Endodermal cell (in vitro differentiated cells): ENCODE results near the gene RCAN3. TPM values are rescaled to one million over a fixed set of nuclear protein-coding genes. Genes with fewer than 3 reads are reported as not detected.

Experiments
- DNase-seq: peaks from one replicate; pipeline ENCODE4 v3.0.0-alpha.2; 2017
- H3K27ac ChIP-seq: 2 replicates; pipeline ENCODE4 v1.5.1; 2013; ENCODE audit warnings: mild to moderate bottlenecking, low read depth, low read length, moderate library complexity
- H3K27me3 ChIP-seq: 2 replicates; pipeline ENCODE4 v1.6.1; 2013; ENCODE audit warnings: mild to moderate bottlenecking, low read length, moderate library complexity; ENCODE audit not compliant: insufficient read depth, control insufficient read depth, poor library complexity, severe bottlenecking
- H3K36me3 ChIP-seq: 2 replicates; pipeline ENCODE4 v1.7.0; 2013; ENCODE audit warnings: mild to moderate bottlenecking, low read length, moderate library complexity; ENCODE audit not compliant: control insufficient read depth, insufficient read depth
- H3K4me1 ChIP-seq: one replicate; pipeline ENCODE4 v1.7.0; 2013; ENCODE audit warnings: low read length; ENCODE audit not compliant: control insufficient read depth, insufficient read depth
- H3K4me3 ChIP-seq: 2 replicates; pipeline ENCODE4 v1.5.1; 2013; ENCODE audit warnings: mild to moderate bottlenecking, low read length, moderate library complexity
- H3K9ac ChIP-seq: 2 replicates; pipeline ENCODE4 v1.6.1; 2013; ENCODE audit warnings: mild to moderate bottlenecking, low read length, moderate library complexity; ENCODE audit not compliant: poor library complexity, severe bottlenecking; ENCODE audit errors: extremely low read depth
- H3K9me3 ChIP-seq: 2 replicates; pipeline ENCODE4 v1.6.1; 2013; ENCODE audit warnings: mild to moderate bottlenecking, low read length, moderate library complexity; ENCODE audit not compliant: control insufficient read depth
- H3K27ac Mint-ChIP-seq: 2 replicates; pipeline ENCODE4 v1.8.0; 2020; ENCODE audit warnings: mixed read lengths
- H3K27me3 Mint-ChIP-seq: 2 replicates; pipeline ENCODE4 v1.8.0; 2021; ENCODE audit warnings: mild to moderate bottlenecking, mixed read lengths; ENCODE audit not compliant: insufficient read depth
- H3K36me3 Mint-ChIP-seq: 2 replicates; pipeline ENCODE4 v1.8.0; 2020; ENCODE audit warnings: low read depth, mixed read lengths
- H3K4me1 Mint-ChIP-seq: 2 replicates; pipeline ENCODE4 v1.8.0; 2020; ENCODE audit warnings: mixed read lengths
- H3K4me3 Mint-ChIP-seq: 2 replicates; pipeline ENCODE4 v1.8.0; 2020; ENCODE audit warnings: mild to moderate bottlenecking, moderate library complexity, mixed read lengths
- H3K9me3 Mint-ChIP-seq: 2 replicates; pipeline ENCODE4 v1.8.0; 2020; ENCODE audit warnings: mild to moderate bottlenecking, mixed read lengths
- WGBS, 2 experiments: methylation state at CpG; one replicate each; pipeline versions ENCODE4 v1.1.5 to v1.1.7; 2013; ENCODE audit warnings: missing lambda C conversion rate in 2 of 2, mixed read lengths in 1 of 2; ENCODE audit not compliant: insufficient coverage in 1 of 2, insufficient read length in 1 of 2; 5-methylcytosine and 5-hydroxymethylcytosine counted together
- total RNA-seq, 2 donors: library from RNA; stranded (reverse); fragmentation: NEBNext Ultra II Directional in 1 of 2; extraction: Animal tissue kit (Norgen Biotek cat#: 25700) in 1 of 2; gene quantifications; 2 replicates in 1 of 2; 3 replicates in 1 of 2; pipeline ENCODE4 v1.2.1, GENCODE V29; 2021
- TF ChIP-seq, protein P1 (sequence below): fragments of 200-600 bp; sonication (generic); conservative IDR thresholded peaks from 2 replicates; pipeline ENCODE4 v1.5.0; 2021; ENCODE audit warnings: antibody characterized with exemption, mild to moderate bottlenecking

RCAN3 gene
- total RNA-seq, 2 donors from 2014 or later: 31.9 to 36.8 TPM

- H3K27ac Mint-ChIP-seq: no peak overlapping the region
These were observed 33.8 kb upstream of the RCAN3 start for GRCh38 chr1:24468685-24469316.

GRCh38 chr1:24470592-24470991 lies 32.0 kb upstream of the RCAN3 start:
- H3K27me3 ChIP-seq: no peaks in the 10 kb centered on the region
- no peak overlapping the region for H3K27ac ChIP-seq
- no peak for DNase-seq
- TF ChIP-seq, protein P1, sequence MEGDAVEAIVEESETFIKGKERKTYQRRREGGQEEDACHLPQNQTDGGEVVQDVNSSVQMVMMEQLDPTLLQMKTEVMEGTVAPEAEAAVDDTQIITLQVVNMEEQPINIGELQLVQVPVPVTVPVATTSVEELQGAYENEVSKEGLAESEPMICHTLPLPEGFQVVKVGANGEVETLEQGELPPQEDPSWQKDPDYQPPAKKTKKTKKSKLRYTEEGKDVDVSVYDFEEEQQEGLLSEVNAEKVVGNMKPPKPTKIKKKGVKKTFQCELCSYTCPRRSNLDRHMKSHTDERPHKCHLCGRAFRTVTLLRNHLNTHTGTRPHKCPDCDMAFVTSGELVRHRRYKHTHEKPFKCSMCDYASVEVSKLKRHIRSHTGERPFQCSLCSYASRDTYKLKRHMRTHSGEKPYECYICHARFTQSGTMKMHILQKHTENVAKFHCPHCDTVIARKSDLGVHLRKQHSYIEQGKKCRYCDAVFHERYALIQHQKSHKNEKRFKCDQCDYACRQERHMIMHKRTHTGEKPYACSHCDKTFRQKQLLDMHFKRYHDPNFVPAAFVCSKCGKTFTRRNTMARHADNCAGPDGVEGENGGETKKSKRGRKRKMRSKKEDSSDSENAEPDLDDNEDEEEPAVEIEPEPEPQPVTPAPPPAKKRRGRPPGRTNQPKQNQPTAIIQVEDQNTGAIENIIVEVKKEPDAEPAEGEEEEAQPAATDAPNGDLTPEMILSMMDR: no peak
- H3K9me3 Mint-ChIP-seq: no peaks in the 10 kb centered on the region
- no peak overlapping the region for H3K4me3 ChIP-seq
- H3K4me3 Mint-ChIP-seq: no peak overlapping the region
- H3K36me3 Mint-ChIP-seq: no peaks in the 10 kb centered on the region
- no peak overlapping the region for H3K9ac ChIP-seq
- H3K9me3 ChIP-seq: no peaks in the 10 kb centered on the region
- H3K4me1 ChIP-seq: no peaks in the 10 kb centered on the region
- no peaks in the 10 kb centered on the region for H3K36me3 ChIP-seq
- no peak overlapping the region for H3K27ac Mint-ChIP-seq
- no peaks in the 10 kb centered on the region for H3K4me1 Mint-ChIP-seq
- no peaks in the 10 kb centered on the region for H3K27me3 Mint-ChIP-seq
- 80 to 94% methylated on average over 1 to 2 of the region's 2 CpGs for WGBS, 2 experiments

More at GRCh38 chr1:24468685-24469316, 33.8 kb upstream of the RCAN3 start:
- Mint-ChIP-seq H3K4me1 (peaks cover 12% of the 10 kb centered on the region), H3K4me3 (no peak overlapping the region), H3K9me3 (no peaks in the 10 kb centered on the region), H3K27me3 (no peaks in the 10 kb centered on the region), H3K36me3 (no peaks in the 10 kb centered on the region)
- Histone ChIP-seq H3K36me3 (no peaks in the 10 kb centered on the region), H3K4me1 (no peaks in the 10 kb centered on the region), H3K9me3 (no peaks in the 10 kb centered on the region), H3K4me3 (no peak overlapping the region), H3K9ac (no peak overlapping the region), H3K27me3 (no peaks in the 10 kb centered on the region), H3K27ac (no peak overlapping the region)
- DNase-seq: no peak
- TF ChIP-seq, protein P1: no peak
- 89 to 90% methylated on average over 5 to 11 of the region's 11 CpGs for WGBS, 2 experiments

GRCh38 chr1:24472527-24473251 lies 29.9 kb upstream of the RCAN3 start:
- Mint-ChIP-seq H3K4me1 (no peaks in the 10 kb centered on the region), H3K27ac (peak overlapping the region; percentile 61), H3K36me3 (no peaks in the 10 kb centered on the region), H3K9me3 (no peaks in the 10 kb centered on the region), H3K27me3 (no peaks in the 10 kb centered on the region), H3K4me3 (no peak overlapping the region)
- H3K27me3 ChIP-seq: no peaks in the 10 kb centered on the region
- H3K27ac ChIP-seq: no peak overlapping the region
- no peaks in the 10 kb centered on the region for H3K4me1 ChIP-seq
- no peak overlapping the region for H3K9ac ChIP-seq
- TF ChIP-seq, protein P1: no peak
- no peaks in the 10 kb centered on the region for H3K36me3 ChIP-seq
- no peak overlapping the region for H3K4me3 ChIP-seq
- no peaks in the 10 kb centered on the region for H3K9me3 ChIP-seq
- DNase-seq: no peak
- 94% methylated on average over 11 of the region's 11 CpGs for WGBS, 2 experiments
